K562 (cell line): ENCODE results near the gene DSG1. TPM values are rescaled to one million over a fixed set of nuclear protein-coding genes. Genes with fewer than 3 reads are reported as not detected.

Source experiments
- ATAC-seq: fragments of 200-7000 bp; cut with Tn5 transposase; 3 replicates; pipeline ENCODE4 v1.9.1; 2020; ENCODE audit warnings: moderate library complexity
- BruUV-seq: library from RNA; stranded (reverse); fragments of 400-500 nt; replicated peaks from 2 replicates; lab custom pipeline; 2021; lab: Mats Ljungman, UMichigan
- CTCF ChIA-PET: fragments of 300-600 bp; formaldehyde crosslinking; extraction: SDS; loops from one replicate; lab custom pipeline; 2021; ENCODE audit warnings: low intra/inter-chr PET ratio; lab: Yijun Ruan, JAX
- POLR2A ChIA-PET: fragments of 300-600, 350-650 bp; sonication (Branson Sonifier 250); formaldehyde crosslinking; extraction: SDS; loops from one replicate; lab custom pipeline; 2021; ENCODE audit warnings: antibody characterized with exemption, inconsistent platforms; lab: Yijun Ruan, JAX
- DNase-seq, 4 experiments: peaks; one replicate each; pipeline versions ENCODE4 v3.0.0 to v3.0.0-alpha.2; 2011 to 2018; ENCODE audit warnings: low spot score in 3 of 4, mixed read lengths in 3 of 4; ENCODE audit errors: extremely low read depth in 1 of 4
- FAIRE-seq: peaks from 2 replicates; lab custom pipeline; 2011; peaks lifted over from hg19 to GRCh38; lab: Jason Lieb, UNC
- H2AFZ ChIP-seq: 2 replicates; pipeline ENCODE4 v1.6.0; 2011; ENCODE audit warnings: low read depth, low read length, control low read depth, inconsistent platforms
- H3K27ac ChIP-seq: fragments of 200-600 bp; 3 replicates; pipeline ENCODE4 v1.8.0; 2011; ENCODE audit warnings: low read depth, mild to moderate bottlenecking, control low read depth, inconsistent platforms, low read length, moderate library complexity, mixed read lengths; ENCODE audit errors: extremely low read depth
- H3K27me3 ChIP-seq, 2 experiments: fragments of 300-600 bp in 1 of 2; 2 replicates in 1 of 2; 3 replicates in 1 of 2; pipeline versions ENCODE4 v1.6.0 to v1.8.0; 2011; ENCODE audit warnings: inconsistent platforms in 2 of 2, low read length in 2 of 2, mild to moderate bottlenecking in 1 of 2, mixed read lengths in 1 of 2, moderate library complexity in 1 of 2; ENCODE audit not compliant: control insufficient read depth in 2 of 2, insufficient read depth in 2 of 2
- H3K36me3 ChIP-seq: fragments of 300-600 bp; 3 replicates; pipeline ENCODE4 v1.8.0; 2011; ENCODE audit warnings: mild to moderate bottlenecking, low read length, inconsistent platforms; ENCODE audit not compliant: control insufficient read depth, insufficient read depth
- H3K4me1 ChIP-seq, 2 experiments: fragments of 200-600 bp in 1 of 2; replicated peaks in 1 of 2; 2 replicates in 1 of 2; 3 replicates in 1 of 2; pipeline versions ENCODE4 v1.5.1 to v1.8.0; 2011; ENCODE audit warnings: inconsistent platforms in 2 of 2, low read length in 2 of 2, mild to moderate bottlenecking in 1 of 2, mixed read lengths in 1 of 2, moderate library complexity in 1 of 2; ENCODE audit not compliant: control insufficient read depth in 2 of 2, insufficient read depth in 2 of 2
- H3K4me2 ChIP-seq: 2 replicates; pipeline ENCODE4 v1.6.1; 2011; ENCODE audit warnings: low read length, control low read depth, inconsistent platforms, mixed read lengths; ENCODE audit not compliant: insufficient read depth
- H3K4me3 ChIP-seq: fragments of 200-600 bp; sonication (generic), shearing (Covaris generic); 2 replicates; pipeline ENCODE4 v1.5.1; 2016; ENCODE audit warnings: control low read depth, inconsistent platforms
- H3K79me2 ChIP-seq: fragments of 200-600 bp; 3 replicates; pipeline ENCODE4 v1.8.0; 2011; ENCODE audit warnings: low read length, inconsistent platforms; ENCODE audit not compliant: control insufficient read depth, insufficient read depth
- H3K9ac ChIP-seq, 2 experiments: 2 replicates each; pipeline versions ENCODE4 v1.6.0 to v1.6.1; 2011; ENCODE audit warnings: low read depth in 2 of 2, low read length in 2 of 2, control low read depth in 1 of 2, inconsistent platforms in 1 of 2, mild to moderate bottlenecking in 1 of 2, mixed read lengths in 1 of 2; ENCODE audit not compliant: insufficient read depth in 1 of 2
- H3K9me1 ChIP-seq: one replicate; pipeline ENCODE4 v1.6.0; 2011; ENCODE audit warnings: inconsistent platforms, mild to moderate bottlenecking, low read length, moderate library complexity; ENCODE audit not compliant: control insufficient read depth, insufficient read depth
- H3K9me3 ChIP-seq: replicated peaks from 2 replicates; pipeline ENCODE4 v1.5.1; 2011; ENCODE audit warnings: low read depth, low read length, inconsistent platforms; ENCODE audit not compliant: control insufficient read depth, insufficient read depth
- H4K20me1 ChIP-seq: replicated peaks from 2 replicates; pipeline ENCODE4 v1.6.1; 2011; ENCODE audit warnings: low read length, inconsistent platforms, mixed read lengths; ENCODE audit not compliant: control insufficient read depth, insufficient read depth
- ATF3 ChIP-seq, 2 experiments: fragments of 450-650 bp in 1 of 2; sonication (generic) in 1 of 2; formaldehyde crosslinking in 1 of 2; IDR thresholded peaks in 1 of 2; conservative IDR thresholded peaks in 1 of 2; 2 replicates each; pipeline versions ENCODE4 v1.6.1 to v1.8.1; 2016 to 2023; ENCODE audit warnings: mild to moderate bottlenecking in 2 of 2, moderate library complexity in 2 of 2, inconsistent platforms in 1 of 2, missing genetic modification reagents in 1 of 2
- FOXA3 ChIP-seq, 2 experiments: fragments of 450-650 bp in 1 of 2; sonication (generic) in 1 of 2; formaldehyde crosslinking; IDR thresholded peaks in 1 of 2; conservative IDR thresholded peaks in 1 of 2; 2 replicates each; pipeline versions ENCODE4 v1.4.0 to v1.8.0; 2020 to 2022; ENCODE audit warnings: mild to moderate bottlenecking in 2 of 2, missing genetic modification reagents in 1 of 2
- NEUROD1 ChIP-seq: fragments of 150-350 bp; IDR thresholded peaks from 2 replicates; pipeline ENCODE4 v1.6.1; 2014; ENCODE audit warnings: borderline replicate concordance, low read length, low read depth; ENCODE audit not compliant: partially characterized antibody
- NFIC ChIP-seq: fragments of 450-650 bp; IDR thresholded peaks from 2 replicates; pipeline ENCODE4 v1.6.1; 2017; ENCODE audit warnings: mild to moderate bottlenecking, inconsistent platforms
- WGBS: fragments of 100-300 bp; shearing (Covaris generic); methylation state at CpG from one replicate; pipeline ENCODE4 v1.1.6; 2016; ENCODE audit warnings: low coverage, mixed read lengths; ENCODE audit not compliant: insufficient coverage; ENCODE audit errors: missing lambda C conversion rate; 5-methylcytosine and 5-hydroxymethylcytosine counted together
- in situ Hi-C: fragments of 300-500 bp; cut with MboI; formaldehyde crosslinking; loops from 4 replicates; pipeline ENCODE4 v1.15.0; 2018; ENCODE audit warnings: inconsistent platforms, mixed read lengths
- intact Hi-C: fragments of 100-400 bp; cut with micrococcal nuclease; formaldehyde crosslinking; loops from 2 replicates; pipeline ENCODE4 v1.14.2; 2022
- polyA plus RNA-seq, 8 experiments: library from polyadenylated mRNA; depleted of rRNA in 4 of 8; stranded (reverse) in 5 of 8; unstranded in 3 of 8; fragments of >200 nt; fragmentation: Nextera tagmentation in 2 of 8; fragmentation: Illumina TruSeq in 1 of 8; extraction: Ambion mirVana in 2 of 8; extraction: Trizol in 1 of 8; gene quantifications; 2 replicates each; pipeline versions ENCODE4 v1.2.1 to v1.2.3, GENCODE V29; 2011 to 2014; ENCODE audit warnings: inconsistent platforms in 1 of 8, missing spikeins in 1 of 8
- total RNA-seq, 7 experiments: library from RNA; depleted of rRNA in 6 of 7; stranded (reverse); fragments of >200 nt in 6 of 7; fragmentation: Illumina TruSeq in 2 of 7; extraction: Trizol in 2 of 7; gene quantifications; 2 replicates each; pipeline versions ENCODE4 v1.2.1 to v1.2.3, GENCODE V29; 2011 to 2021; ENCODE audit warnings: low replicate concordance in 1 of 7

DSG1 gene
- total and polyA plus RNA-seq, 9 of the 15 experiments (the other 6 are each of a cell fraction or from before 2014, with no cell fraction given) = 0.03 to 0.26 (median 0.15) TPM; not detected in 1

DNA sequence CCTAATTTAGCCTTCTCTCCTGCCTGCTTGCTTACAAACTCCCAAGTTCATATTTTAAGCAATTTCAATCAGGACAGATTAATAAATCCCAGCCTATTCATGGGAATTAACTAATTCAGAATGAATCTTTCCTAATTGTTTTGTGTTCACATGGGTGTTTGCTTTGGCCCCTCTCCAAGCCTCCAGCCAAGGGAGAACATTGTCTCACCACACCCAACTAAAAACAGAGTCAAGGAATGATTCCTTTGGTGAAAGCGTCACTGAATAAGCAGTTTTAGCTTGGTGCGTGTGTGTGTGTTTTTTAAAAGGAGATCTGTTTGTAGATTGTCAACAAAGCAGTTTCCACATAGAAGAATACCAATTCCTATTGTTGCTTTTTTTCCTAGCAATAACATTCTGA lies 43.0 kb upstream of the DSG1 start:
- no peak for FAIRE-seq
- no peaks in the 10 kb centered on the region for H3K4me1 ChIP-seq
- H4K20me1 ChIP-seq = no peaks in the 10 kb centered on the region
- H3K27ac ChIP-seq = no peak overlapping the region
- no peak overlapping the region for H2AFZ ChIP-seq
- intact Hi-C loops = no loop called here
- no peak for ATAC-seq
- H3K27me3 ChIP-seq = no peaks in the 10 kb centered on the region
- peak in 1 of 2 experiments; percentile 66; a peak in 2 of 4 replicates for TF ChIP-seq FOXA3 (CRISPR knock-in tag; conservative IDR thresholded peaks at IDR 0.05 in 1 of 2, IDR thresholded peaks at IDR 0.05 in 1 of 2)
- TF ChIP-seq NEUROD1 = no peak
- TF ChIP-seq NFIC = 0 out of 2 replicates have a peak, but pooled peaks have one; percentile 7
- TF ChIP-seq ATF3 (IDR thresholded peaks at IDR 0.05) = no peak
- no peak for TF ChIP-seq ATF3 (CRISPR knock-in tag; conservative IDR thresholded peaks at IDR 0.05)
- TF ChIP-seq, all 486 proteins: peak for 2
- H3K4me2 ChIP-seq = no peak overlapping the region
- no peaks in the 10 kb centered on the region for H3K36me3 ChIP-seq
- H3K9ac ChIP-seq = no peak overlapping the region
- CTCF ChIA-PET = no interaction called here
- WGBS = 3% methylated on average over 2 of the region's 2 CpGs
- H3K9me1 ChIP-seq = no peaks in the 10 kb centered on the region
- POLR2A ChIA-PET = no interaction called here
- BruUV-seq = no TSS peak
- in situ Hi-C loops = no loop called here
- H3K9me3 ChIP-seq = no peaks in the 10 kb centered on the region
- no peaks in the 10 kb centered on the region for H3K79me2 ChIP-seq
- peak in 1 of 4 experiments; percentile 33 for DNase-seq
- no peak overlapping the region for H3K4me3 ChIP-seq
